WTC11 (cell line): ENCODE data around the gene OR4F15. TPM values are rescaled to one million over a fixed set of nuclear protein-coding genes. Genes with fewer than 3 reads are reported as not detected.

Experiments used
- ATAC-seq: fragments of 200-7000 bp; cut with Tn5 transposase; 2 replicates; pipeline ENCODE4 v1.10.0; 2021; ENCODE audit warnings: mild to moderate bottlenecking, moderate library complexity
- CTCF ChIA-PET: fragments of 300-600 bp; sonication (Branson Sonifier 250); formaldehyde crosslinking; loops from one replicate; lab custom pipeline; 2021; ENCODE audit warnings: antibody characterized with exemption; lab: Charles Lee
- POLR2A ChIA-PET: fragments of 350-600 bp; sonication (Branson Sonifier 250); formaldehyde crosslinking; loops from one replicate; lab custom pipeline; 2021; ENCODE audit warnings: antibody characterized with exemption; lab: Charles Lee
- DNase-seq: peaks from one replicate; pipeline ENCODE4 v3.0.0; 2021; ENCODE audit warnings: low spot score
- H3K27ac Mint-ChIP-seq: 2 replicates; pipeline ENCODE4 v1.8.0; 2021; ENCODE audit warnings: mixed read lengths
- H3K27me3 Mint-ChIP-seq: 2 replicates; pipeline ENCODE4 v1.8.0; 2021; ENCODE audit warnings: low read depth, mild to moderate bottlenecking, moderate library complexity, mixed read lengths
- H3K36me3 Mint-ChIP-seq: 2 replicates; pipeline ENCODE4 v1.8.0; 2021; ENCODE audit warnings: mixed read lengths
- H3K4me1 Mint-ChIP-seq: 2 replicates; pipeline ENCODE4 v1.8.0; 2022; ENCODE audit warnings: mixed read lengths
- H3K4me3 Mint-ChIP-seq: 2 replicates; pipeline ENCODE4 v1.8.0; 2021; ENCODE audit warnings: mild to moderate bottlenecking, moderate library complexity, mixed read lengths
- H3K9me3 Mint-ChIP-seq: 2 replicates; pipeline ENCODE4 v1.8.0; 2021; ENCODE audit warnings: mixed read lengths
- EMX1 ChIP-seq: fragments of 250-450 bp; sonication (Bioruptor Pico); IDR thresholded peaks from 2 replicates; pipeline ENCODE4 v1.8.0; 2021; ENCODE audit warnings: mild to moderate bottlenecking
- JUN ChIP-seq: sonication (generic); formaldehyde crosslinking; IDR thresholded peaks from 2 replicates; pipeline ENCODE4 v1.8.0; 2023; ENCODE audit warnings: mild to moderate bottlenecking, missing genetic modification reagents
- MYBL2 ChIP-seq: sonication (generic); formaldehyde crosslinking; IDR thresholded peaks from 2 replicates; pipeline ENCODE4 v1.8.1; 2023; ENCODE audit warnings: mild to moderate bottlenecking, moderate library complexity, missing genetic modification reagents
- RELA ChIP-seq: sonication (generic); formaldehyde crosslinking; IDR thresholded peaks from 2 replicates; pipeline ENCODE4 v1.8.1; 2022; ENCODE audit warnings: missing genetic modification reagents, mild to moderate bottlenecking, borderline replicate concordance
- RORB ChIP-seq: fragments of 250-450 bp; sonication (Bioruptor Pico); IDR thresholded peaks from 2 replicates; pipeline ENCODE4 v1.9.0; 2021; ENCODE audit warnings: mild to moderate bottlenecking
- TEAD1 ChIP-seq: sonication (generic); formaldehyde crosslinking; IDR thresholded peaks from 2 replicates; pipeline ENCODE4 v1.8.0; 2022; ENCODE audit warnings: mild to moderate bottlenecking, missing genetic modification reagents
- ZNF263 ChIP-seq: sonication (generic); formaldehyde crosslinking; IDR thresholded peaks from 2 replicates; pipeline ENCODE4 v1.8.1; 2022; ENCODE audit warnings: low read depth, mild to moderate bottlenecking, moderate library complexity, missing genetic modification reagents
- ZNF396 ChIP-seq: fragments of 250-450 bp; sonication (Bioruptor Pico); IDR thresholded peaks from 2 replicates; pipeline ENCODE4 v1.8.0; 2021; ENCODE audit warnings: mild to moderate bottlenecking, moderate library complexity, borderline replicate concordance
- ZNF671 ChIP-seq: fragments of 250-450 bp; sonication (Bioruptor Pico); IDR thresholded peaks from 2 replicates; pipeline ENCODE4 v1.8.0; 2021; ENCODE audit warnings: mild to moderate bottlenecking
- total RNA-seq: library from RNA; stranded (reverse); gene quantifications from 3 replicates; pipeline ENCODE4 v1.2.3, GENCODE V29; 2021
- TF ChIP-seq, protein P1 (sequence below): sonication (generic); formaldehyde crosslinking; IDR thresholded peaks from 2 replicates; pipeline ENCODE4 v1.8.0; 2023; ENCODE audit warnings: missing genetic modification reagents, mild to moderate bottlenecking, borderline replicate concordance
- TF ChIP-seq, protein P2 (sequence below): fragments of 250-450 bp; sonication (Bioruptor Pico); IDR thresholded peaks from 2 replicates; pipeline ENCODE4 v1.8.0; 2021; ENCODE audit warnings: mild to moderate bottlenecking
- TF ChIP-seq, protein P3 (sequence below): sonication (generic); formaldehyde crosslinking; conservative IDR thresholded peaks from 2 replicates; pipeline ENCODE4 v1.8.1; 2023; ENCODE audit warnings: mild to moderate bottlenecking, low read depth, missing genetic modification reagents, moderate library complexity
- TF ChIP-seq, protein P4 (sequence below): sonication (generic); formaldehyde crosslinking; IDR thresholded peaks from 2 replicates; pipeline ENCODE4 v1.8.0; 2023; ENCODE audit warnings: mild to moderate bottlenecking, missing genetic modification reagents

The OR4F15 gene
- total RNA-seq, 1 experiment from 2014 or later: not detected

DNA sequence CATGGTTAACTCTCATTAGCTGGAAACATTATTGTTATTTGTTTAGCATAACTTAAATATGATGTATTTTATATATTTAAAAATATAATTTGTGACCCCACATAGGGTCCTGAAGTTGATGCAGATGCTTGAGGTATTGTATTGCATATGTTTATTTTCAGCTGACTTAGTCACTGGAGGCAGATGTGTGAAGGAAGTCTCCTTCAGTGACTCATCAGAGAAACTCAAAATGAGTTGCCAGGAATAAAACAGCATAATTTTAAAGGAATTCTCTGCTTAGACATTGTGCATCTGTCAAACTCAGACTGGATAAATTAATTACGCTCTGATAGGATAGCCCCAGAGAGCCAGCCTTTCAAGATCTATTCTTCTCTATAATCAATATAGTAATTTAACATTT is 16.5 kb upstream of the OR4F15 start (continued):
- TF ChIP-seq, protein P1, sequence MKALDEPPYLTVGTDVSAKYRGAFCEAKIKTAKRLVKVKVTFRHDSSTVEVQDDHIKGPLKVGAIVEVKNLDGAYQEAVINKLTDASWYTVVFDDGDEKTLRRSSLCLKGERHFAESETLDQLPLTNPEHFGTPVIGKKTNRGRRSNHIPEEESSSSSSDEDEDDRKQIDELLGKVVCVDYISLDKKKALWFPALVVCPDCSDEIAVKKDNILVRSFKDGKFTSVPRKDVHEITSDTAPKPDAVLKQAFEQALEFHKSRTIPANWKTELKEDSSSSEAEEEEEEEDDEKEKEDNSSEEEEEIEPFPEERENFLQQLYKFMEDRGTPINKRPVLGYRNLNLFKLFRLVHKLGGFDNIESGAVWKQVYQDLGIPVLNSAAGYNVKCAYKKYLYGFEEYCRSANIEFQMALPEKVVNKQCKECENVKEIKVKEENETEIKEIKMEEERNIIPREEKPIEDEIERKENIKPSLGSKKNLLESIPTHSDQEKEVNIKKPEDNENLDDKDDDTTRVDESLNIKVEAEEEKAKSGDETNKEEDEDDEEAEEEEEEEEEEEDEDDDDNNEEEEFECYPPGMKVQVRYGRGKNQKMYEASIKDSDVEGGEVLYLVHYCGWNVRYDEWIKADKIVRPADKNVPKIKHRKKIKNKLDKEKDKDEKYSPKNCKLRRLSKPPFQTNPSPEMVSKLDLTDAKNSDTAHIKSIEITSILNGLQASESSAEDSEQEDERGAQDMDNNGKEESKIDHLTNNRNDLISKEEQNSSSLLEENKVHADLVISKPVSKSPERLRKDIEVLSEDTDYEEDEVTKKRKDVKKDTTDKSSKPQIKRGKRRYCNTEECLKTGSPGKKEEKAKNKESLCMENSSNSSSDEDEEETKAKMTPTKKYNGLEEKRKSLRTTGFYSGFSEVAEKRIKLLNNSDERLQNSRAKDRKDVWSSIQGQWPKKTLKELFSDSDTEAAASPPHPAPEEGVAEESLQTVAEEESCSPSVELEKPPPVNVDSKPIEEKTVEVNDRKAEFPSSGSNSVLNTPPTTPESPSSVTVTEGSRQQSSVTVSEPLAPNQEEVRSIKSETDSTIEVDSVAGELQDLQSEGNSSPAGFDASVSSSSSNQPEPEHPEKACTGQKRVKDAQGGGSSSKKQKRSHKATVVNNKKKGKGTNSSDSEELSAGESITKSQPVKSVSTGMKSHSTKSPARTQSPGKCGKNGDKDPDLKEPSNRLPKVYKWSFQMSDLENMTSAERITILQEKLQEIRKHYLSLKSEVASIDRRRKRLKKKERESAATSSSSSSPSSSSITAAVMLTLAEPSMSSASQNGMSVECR (CRISPR knock-in tag): no peak
- TF ChIP-seq, protein P2, sequence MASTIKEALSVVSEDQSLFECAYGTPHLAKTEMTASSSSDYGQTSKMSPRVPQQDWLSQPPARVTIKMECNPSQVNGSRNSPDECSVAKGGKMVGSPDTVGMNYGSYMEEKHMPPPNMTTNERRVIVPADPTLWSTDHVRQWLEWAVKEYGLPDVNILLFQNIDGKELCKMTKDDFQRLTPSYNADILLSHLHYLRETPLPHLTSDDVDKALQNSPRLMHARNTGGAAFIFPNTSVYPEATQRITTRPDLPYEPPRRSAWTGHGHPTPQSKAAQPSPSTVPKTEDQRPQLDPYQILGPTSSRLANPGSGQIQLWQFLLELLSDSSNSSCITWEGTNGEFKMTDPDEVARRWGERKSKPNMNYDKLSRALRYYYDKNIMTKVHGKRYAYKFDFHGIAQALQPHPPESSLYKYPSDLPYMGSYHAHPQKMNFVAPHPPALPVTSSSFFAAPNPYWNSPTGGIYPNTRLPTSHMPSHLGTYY (CRISPR knock-in tag): no peak
- TF ChIP-seq TEAD1 (CRISPR knock-in tag): no peak
- TF ChIP-seq ZNF396: no peak

DNA sequence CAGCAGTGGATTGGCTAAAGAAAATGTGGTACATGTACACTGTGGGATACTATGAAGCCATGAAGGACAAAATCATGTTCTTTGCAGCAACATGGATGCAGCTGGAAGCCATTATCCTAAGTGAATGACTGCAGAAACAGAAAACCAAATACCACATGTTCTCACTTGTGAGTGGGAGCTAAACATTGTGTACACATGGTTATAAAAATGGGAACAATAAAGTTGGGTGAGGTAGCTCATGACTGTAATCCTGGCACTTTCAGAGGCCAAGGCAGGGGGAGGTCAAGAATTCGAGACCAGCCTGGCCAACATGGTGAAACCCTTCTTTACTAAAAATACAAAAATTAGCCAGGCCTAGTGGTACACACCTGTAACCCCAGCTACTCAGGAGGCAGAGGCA is 12.3 kb upstream of the OR4F15 start:
- Mint-ChIP-seq H3K4me3 (no peak overlapping the region), H3K27me3 (no peaks in the 10 kb centered on the region; the same call in 1 of the 2 replicates), H3K9me3 (no peaks in the 10 kb centered on the region), H3K36me3 (no peaks in the 10 kb centered on the region), H3K27ac (no peak overlapping the region)
- DNase-seq (no peak), ATAC-seq (no peak)
- ChIA-PET POLR2A (no interaction called here), CTCF (no interaction called here)
- TF ChIP-seq TEAD1 (CRISPR knock-in tag) (no peak), ZNF671 (CRISPR knock-in tag) (no peak), EMX1 (no peak), RORB (CRISPR knock-in tag) (no peak)
- TF ChIP-seq, all 79 proteins: peak for 0
- no peaks in the 10 kb centered on the region for H3K4me1 Mint-ChIP-seq

DNA sequence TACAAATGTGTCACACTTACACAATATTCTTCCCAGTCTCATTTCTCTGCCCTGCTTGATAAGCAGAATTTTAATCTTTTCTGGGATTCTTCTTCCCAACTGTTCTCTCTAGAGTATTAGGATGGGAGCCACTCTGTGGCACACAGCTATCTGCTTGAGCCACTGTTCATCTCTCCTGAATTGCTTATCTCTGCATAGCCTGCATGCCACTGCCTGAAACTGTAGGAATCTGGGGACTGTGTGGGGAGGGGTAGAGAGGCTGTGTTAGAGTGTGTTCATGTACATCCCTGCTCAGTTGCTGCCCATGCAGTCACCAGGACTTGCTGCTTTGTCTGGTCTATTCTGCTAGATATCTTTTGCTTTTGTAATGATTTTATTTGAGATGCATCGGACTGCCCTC is 11.0 kb upstream of the OR4F15 start:
- Mint-ChIP-seq H3K27me3 (no peaks in the 10 kb centered on the region; the same call in 1 of the 2 replicates), H3K36me3 (no peaks in the 10 kb centered on the region), H3K9me3 (no peaks in the 10 kb centered on the region), H3K4me1 (no peaks in the 10 kb centered on the region), H3K27ac (no peak overlapping the region), H3K4me3 (no peak overlapping the region)
- POLR2A ChIA-PET: no interaction called here
- ATAC-seq (no peak), DNase-seq (no peak)
- CTCF ChIA-PET: interaction anchor here (1.4 kb wide), 1 partner anchor 15 kb away, joined by 3 read pairs; no protein-coding TSS in a partner anchor
- TF ChIP-seq, protein P3, sequence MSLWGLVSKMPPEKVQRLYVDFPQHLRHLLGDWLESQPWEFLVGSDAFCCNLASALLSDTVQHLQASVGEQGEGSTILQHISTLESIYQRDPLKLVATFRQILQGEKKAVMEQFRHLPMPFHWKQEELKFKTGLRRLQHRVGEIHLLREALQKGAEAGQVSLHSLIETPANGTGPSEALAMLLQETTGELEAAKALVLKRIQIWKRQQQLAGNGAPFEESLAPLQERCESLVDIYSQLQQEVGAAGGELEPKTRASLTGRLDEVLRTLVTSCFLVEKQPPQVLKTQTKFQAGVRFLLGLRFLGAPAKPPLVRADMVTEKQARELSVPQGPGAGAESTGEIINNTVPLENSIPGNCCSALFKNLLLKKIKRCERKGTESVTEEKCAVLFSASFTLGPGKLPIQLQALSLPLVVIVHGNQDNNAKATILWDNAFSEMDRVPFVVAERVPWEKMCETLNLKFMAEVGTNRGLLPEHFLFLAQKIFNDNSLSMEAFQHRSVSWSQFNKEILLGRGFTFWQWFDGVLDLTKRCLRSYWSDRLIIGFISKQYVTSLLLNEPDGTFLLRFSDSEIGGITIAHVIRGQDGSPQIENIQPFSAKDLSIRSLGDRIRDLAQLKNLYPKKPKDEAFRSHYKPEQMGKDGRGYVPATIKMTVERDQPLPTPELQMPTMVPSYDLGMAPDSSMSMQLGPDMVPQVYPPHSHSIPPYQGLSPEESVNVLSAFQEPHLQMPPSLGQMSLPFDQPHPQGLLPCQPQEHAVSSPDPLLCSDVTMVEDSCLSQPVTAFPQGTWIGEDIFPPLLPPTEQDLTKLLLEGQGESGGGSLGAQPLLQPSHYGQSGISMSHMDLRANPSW (CRISPR knock-in tag): no peak
- TF ChIP-seq TEAD1 (CRISPR knock-in tag): no peak
- TF ChIP-seq, protein P4, sequence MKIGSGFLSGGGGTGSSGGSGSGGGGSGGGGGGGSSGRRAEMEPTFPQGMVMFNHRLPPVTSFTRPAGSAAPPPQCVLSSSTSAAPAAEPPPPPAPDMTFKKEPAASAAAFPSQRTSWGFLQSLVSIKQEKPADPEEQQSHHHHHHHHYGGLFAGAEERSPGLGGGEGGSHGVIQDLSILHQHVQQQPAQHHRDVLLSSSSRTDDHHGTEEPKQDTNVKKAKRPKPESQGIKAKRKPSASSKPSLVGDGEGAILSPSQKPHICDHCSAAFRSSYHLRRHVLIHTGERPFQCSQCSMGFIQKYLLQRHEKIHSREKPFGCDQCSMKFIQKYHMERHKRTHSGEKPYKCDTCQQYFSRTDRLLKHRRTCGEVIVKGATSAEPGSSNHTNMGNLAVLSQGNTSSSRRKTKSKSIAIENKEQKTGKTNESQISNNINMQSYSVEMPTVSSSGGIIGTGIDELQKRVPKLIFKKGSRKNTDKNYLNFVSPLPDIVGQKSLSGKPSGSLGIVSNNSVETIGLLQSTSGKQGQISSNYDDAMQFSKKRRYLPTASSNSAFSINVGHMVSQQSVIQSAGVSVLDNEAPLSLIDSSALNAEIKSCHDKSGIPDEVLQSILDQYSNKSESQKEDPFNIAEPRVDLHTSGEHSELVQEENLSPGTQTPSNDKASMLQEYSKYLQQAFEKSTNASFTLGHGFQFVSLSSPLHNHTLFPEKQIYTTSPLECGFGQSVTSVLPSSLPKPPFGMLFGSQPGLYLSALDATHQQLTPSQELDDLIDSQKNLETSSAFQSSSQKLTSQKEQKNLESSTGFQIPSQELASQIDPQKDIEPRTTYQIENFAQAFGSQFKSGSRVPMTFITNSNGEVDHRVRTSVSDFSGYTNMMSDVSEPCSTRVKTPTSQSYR (CRISPR knock-in tag): no peak
- TF ChIP-seq RELA (CRISPR knock-in tag): no peak
- no peak for TF ChIP-seq JUN (CRISPR knock-in tag)
- no peak for TF ChIP-seq MYBL2
- no peak for TF ChIP-seq ZNF263 (CRISPR knock-in tag)
